ENCODE measurements around the gene SLIT1. TPM values are rescaled to one million over a fixed set of nuclear protein-coding genes. Genes with fewer than 3 reads are reported as not detected.

Gene SLIT1
- total RNA-seq, 4 donors from 2014 or later, result 0.04 to 0.13 TPM; not detected in 2

DNA sequence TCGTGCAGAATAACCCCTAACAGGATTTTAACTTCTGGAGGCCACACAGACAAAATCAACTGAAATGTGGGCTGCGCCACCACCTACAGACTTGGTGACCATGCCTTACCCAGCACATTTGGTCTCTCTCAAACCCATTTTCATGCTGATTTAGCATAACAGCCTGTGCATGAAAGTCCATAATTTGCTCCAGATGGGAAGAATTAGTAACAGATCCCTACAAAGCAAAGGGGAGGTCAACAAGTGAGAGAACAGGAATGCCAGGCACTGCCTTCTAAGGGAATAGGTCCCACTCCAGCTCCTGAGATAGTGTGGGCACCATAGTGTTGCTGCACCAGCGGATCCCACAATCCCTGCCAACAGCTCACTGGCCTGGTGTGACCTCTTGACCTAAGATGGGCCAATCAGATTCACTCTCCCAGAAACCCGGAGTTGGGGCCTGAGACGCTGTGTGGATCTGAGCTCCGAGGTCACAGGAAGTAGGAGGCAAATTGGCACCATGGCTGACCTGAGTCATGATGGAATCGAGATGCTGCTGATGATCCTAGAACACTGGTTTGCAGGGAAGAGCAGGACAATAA is 32.4 kb downstream of the SLIT1 start:
- Histone ChIP-seq H3K36me3 (no peaks in the 10 kb centered on the region), H3K27ac (no peak overlapping the region), H3K4me1 (no peaks in the 10 kb centered on the region), H3K27me3 (peaks cover 18% of the 10 kb centered on the region), H3K4me3 (no peak overlapping the region), H3K9me3 (no peaks in the 10 kb centered on the region)
- no peak for ATAC-seq
- WGBS, 2 donors (ENCODE audit: low coverage in 1 of 2), result 85 to 100% methylated on average over 1 to 5 of the region's 7 CpGs
- no peak for TF ChIP-seq POLR2A (IDR thresholded peaks at IDR 0.05)
- TF ChIP-seq EP300 (IDR thresholded peaks at IDR 0.05), result no peak
- TF ChIP-seq, protein P1, sequence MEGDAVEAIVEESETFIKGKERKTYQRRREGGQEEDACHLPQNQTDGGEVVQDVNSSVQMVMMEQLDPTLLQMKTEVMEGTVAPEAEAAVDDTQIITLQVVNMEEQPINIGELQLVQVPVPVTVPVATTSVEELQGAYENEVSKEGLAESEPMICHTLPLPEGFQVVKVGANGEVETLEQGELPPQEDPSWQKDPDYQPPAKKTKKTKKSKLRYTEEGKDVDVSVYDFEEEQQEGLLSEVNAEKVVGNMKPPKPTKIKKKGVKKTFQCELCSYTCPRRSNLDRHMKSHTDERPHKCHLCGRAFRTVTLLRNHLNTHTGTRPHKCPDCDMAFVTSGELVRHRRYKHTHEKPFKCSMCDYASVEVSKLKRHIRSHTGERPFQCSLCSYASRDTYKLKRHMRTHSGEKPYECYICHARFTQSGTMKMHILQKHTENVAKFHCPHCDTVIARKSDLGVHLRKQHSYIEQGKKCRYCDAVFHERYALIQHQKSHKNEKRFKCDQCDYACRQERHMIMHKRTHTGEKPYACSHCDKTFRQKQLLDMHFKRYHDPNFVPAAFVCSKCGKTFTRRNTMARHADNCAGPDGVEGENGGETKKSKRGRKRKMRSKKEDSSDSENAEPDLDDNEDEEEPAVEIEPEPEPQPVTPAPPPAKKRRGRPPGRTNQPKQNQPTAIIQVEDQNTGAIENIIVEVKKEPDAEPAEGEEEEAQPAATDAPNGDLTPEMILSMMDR (IDR thresholded peaks at IDR 0.05), result no peak
- no peak for TF ChIP-seq POLR2AphosphoS5 (IDR thresholded peaks at IDR 0.05)

DNA sequence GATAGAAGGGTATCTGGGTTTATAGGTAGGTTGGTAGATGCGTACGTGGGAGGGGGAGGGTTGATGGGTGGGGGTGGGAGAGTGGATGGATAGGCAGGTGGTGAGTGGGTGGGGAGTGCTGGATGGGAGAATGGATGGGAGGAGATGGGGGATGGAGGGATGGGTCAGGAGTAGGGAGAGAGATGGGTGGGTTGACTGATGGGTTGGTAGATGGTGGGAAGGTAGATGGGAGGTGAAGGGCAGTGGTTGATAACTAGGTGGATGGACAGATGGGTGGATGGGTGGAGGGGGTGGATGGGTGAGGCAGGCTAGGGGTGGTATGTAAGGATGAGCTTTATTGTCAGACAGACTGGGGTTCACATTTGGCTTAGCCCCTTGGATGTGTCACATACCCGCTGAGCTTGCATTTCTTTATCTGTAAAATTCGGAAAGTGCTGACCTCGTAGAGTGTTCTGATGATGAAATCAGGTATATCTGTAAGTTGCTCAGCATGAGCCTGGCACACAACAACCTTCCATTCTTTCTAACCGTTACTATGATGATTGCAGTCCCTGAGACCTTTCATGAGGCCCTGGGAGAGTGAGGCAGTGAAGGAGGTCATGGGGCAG is 34.3 kb downstream of the SLIT1 start:
- H3K9me3 ChIP-seq, result no peaks in the 10 kb centered on the region
- ATAC-seq, result no peak
- H3K27me3 ChIP-seq, result peaks cover 18% of the 10 kb centered on the region
- H3K4me1 ChIP-seq, result no peaks in the 10 kb centered on the region
- no peak overlapping the region for H3K27ac ChIP-seq
- no peaks in the 10 kb centered on the region for H3K36me3 ChIP-seq
- TF ChIP-seq EP300 (IDR thresholded peaks at IDR 0.05) (no peak), POLR2A (IDR thresholded peaks at IDR 0.05) (no peak), POLR2AphosphoS5 (IDR thresholded peaks at IDR 0.05) (no peak)
- TF ChIP-seq, protein P1 (IDR thresholded peaks at IDR 0.05), result no peak
- 90 to 92% methylated on average over 4 to 6 of the region's 6 CpGs for WGBS, 2 donors (ENCODE audit: low coverage in 1 of 2)
- no peak overlapping the region for H3K4me3 ChIP-seq

DNA sequence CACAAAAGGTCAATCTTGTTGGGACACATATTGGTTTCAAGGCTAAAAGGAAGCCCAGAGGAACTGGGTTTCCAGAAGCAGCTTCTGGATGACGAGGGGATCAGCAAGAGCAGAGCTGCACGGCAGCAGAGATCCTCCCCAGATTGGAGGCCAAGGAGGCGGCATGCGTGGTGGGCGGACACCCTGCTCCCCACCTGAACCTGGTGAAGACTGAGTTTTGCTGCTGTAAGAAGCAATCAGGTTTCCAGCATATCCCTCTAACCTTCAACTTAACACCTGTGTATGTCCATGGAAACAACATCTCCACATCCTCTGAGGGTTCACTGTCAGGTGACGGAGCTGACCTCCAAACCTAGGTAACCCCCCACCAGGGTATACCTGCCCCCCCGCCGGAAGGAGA is 35.1 kb downstream of the SLIT1 start:
- ATAC-seq, result no peak

DNA sequence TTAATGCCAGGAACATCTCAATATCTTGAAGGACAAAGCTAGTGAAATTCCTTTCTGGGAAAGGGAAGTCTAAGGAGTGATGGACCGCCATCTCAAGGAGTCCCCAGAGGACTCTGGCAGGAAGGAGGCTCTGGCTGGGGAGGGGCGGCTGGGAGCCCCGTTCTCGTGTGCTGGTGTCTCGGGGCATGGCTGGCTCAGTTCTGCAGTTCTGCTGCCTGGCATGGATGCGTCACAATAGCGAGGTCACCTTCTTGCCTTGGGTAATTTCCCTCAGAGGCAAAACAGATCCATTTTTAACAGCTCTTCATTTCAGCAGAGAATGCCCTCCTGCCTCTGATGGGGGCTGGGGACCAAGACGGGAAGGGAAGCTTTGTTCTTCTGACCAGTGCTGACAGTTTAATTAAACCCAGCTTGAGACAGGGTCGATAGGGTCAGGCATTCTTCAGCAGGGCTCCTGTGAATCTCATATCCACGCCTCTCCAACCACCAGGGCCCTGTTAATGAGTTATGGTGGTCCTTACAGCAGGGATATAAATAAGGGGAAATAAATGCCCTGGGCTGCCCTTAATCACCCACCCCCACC is 35.7 kb downstream of the SLIT1 start:
- 47 to 61% methylated on average over 3 to 7 of the region's 10 CpGs for WGBS, 2 donors (ENCODE audit: low coverage in 1 of 2)

More for the DNA sequence above, 35.1 kb downstream of the SLIT1 start:
- H3K4me1 ChIP-seq, result no peaks in the 10 kb centered on the region
- H3K27me3 ChIP-seq, result peaks cover 18% of the 10 kb centered on the region
- WGBS, 2 donors (ENCODE audit: low coverage in 1 of 2), result 52 to 88% methylated on average over 2 to 4 of the region's 8 CpGs
- TF ChIP-seq, protein P1 (IDR thresholded peaks at IDR 0.05), result no peak
- TF ChIP-seq POLR2A (IDR thresholded peaks at IDR 0.05) (no peak), EP300 (IDR thresholded peaks at IDR 0.05) (no peak)
- no peak overlapping the region for H3K4me3 ChIP-seq
- no peaks in the 10 kb centered on the region for H3K9me3 ChIP-seq
- no peak overlapping the region for H3K27ac ChIP-seq
- H3K36me3 ChIP-seq, result no peaks in the 10 kb centered on the region

More for the DNA sequence above, 35.7 kb downstream of the SLIT1 start:
- Histone ChIP-seq H3K27ac (no peak overlapping the region), H3K27me3 (peaks cover 18% of the 10 kb centered on the region), H3K9me3 (no peaks in the 10 kb centered on the region), H3K4me3 (no peak overlapping the region), H3K4me1 (no peaks in the 10 kb centered on the region), H3K36me3 (no peaks in the 10 kb centered on the region)
- TF ChIP-seq, protein P1 (IDR thresholded peaks at IDR 0.05), result no peak
- TF ChIP-seq POLR2AphosphoS5 (IDR thresholded peaks at IDR 0.05), result no peak
- TF ChIP-seq POLR2A (IDR thresholded peaks at IDR 0.05), result no peak
- no peak for TF ChIP-seq EP300 (IDR thresholded peaks at IDR 0.05)
- no peak for ATAC-seq
